B cell (primary cell): ENCODE measurements around the gene MOB3B. TPM values are rescaled to one million over a fixed set of nuclear protein-coding genes. Genes with fewer than 3 reads are reported as not detected.

Experiments used
- ATAC-seq: fragments of 200-7000 bp; cut with Tn5 transposase; one replicate; pipeline ENCODE4 v1.10.0; 2021; ENCODE audit warnings: low read depth, mild to moderate bottlenecking, moderate number of reproducible peaks, moderate library complexity
- CTCF ChIA-PET: fragments of 350-600 bp; sonication (Branson Sonifier 250); formaldehyde crosslinking; loops from one replicate; lab custom pipeline; 2021; ENCODE audit warnings: antibody characterized with exemption, inconsistent platforms; lab: Charles Lee
- POLR2A ChIA-PET: fragments of 350-600 bp; sonication (Branson Sonifier 250); formaldehyde crosslinking; loops from one replicate; lab custom pipeline; 2021; ENCODE audit warnings: antibody characterized with exemption; lab: Charles Lee
- DNase-seq: peaks from one replicate; pipeline ENCODE4 v3.0.0; 2013
- H2AFZ ChIP-seq: 2 replicates; pipeline ENCODE4 v1.6.1; 2012; ENCODE audit warnings: mild to moderate bottlenecking, low read depth, low read length; ENCODE audit not compliant: insufficient read depth, poor library complexity, severe bottlenecking
- H3K27ac ChIP-seq, 2 donors: 1 replicate in 1 of 2; 2 replicates in 1 of 2; pipeline ENCODE4 v1.5.1; 2012 to 2013; ENCODE audit warnings: low read length in 2 of 2, mild to moderate bottlenecking in 2 of 2, moderate library complexity in 1 of 2
- H3K27me3 ChIP-seq, 4 experiments: fragments of 200-600 bp in 1 of 4; sonication (generic) in 1 of 4; replicated peaks in 1 of 4; 1 replicate in 2 of 4; 2 replicates in 2 of 4; pipeline versions ENCODE4 v1.6.1 to v1.7.0; 2013 to 2016; ENCODE audit warnings: low read length in 3 of 4, mild to moderate bottlenecking in 2 of 4, mixed read lengths in 1 of 4, moderate library complexity in 1 of 4; ENCODE audit not compliant: insufficient read depth in 4 of 4, control insufficient read depth in 3 of 4; ENCODE audit errors: control extremely low read depth in 1 of 4
- H3K36me3 ChIP-seq, 2 experiments: replicated peaks in 1 of 2; 1 replicate in 1 of 2; 2 replicates in 1 of 2; pipeline versions ENCODE4 v1.6.1 to v1.7.1; 2013; ENCODE audit warnings: low read length in 1 of 2; ENCODE audit not compliant: insufficient read depth in 2 of 2, control insufficient read depth in 1 of 2; ENCODE audit errors: control extremely low read depth in 1 of 2, extremely low read depth in 1 of 2
- H3K4me1 ChIP-seq, 2 donors: fragments of 200-600 bp in 1 of 2; sonication (generic) in 1 of 2; 1 replicate in 1 of 2; 2 replicates in 1 of 2; pipeline versions ENCODE4 v1.5.1 to v1.6.1; 2013 to 2017; ENCODE audit warnings: low read length in 2 of 2; ENCODE audit not compliant: control insufficient read depth in 2 of 2, insufficient read depth in 2 of 2
- H3K4me2 ChIP-seq: replicated peaks from 2 replicates; pipeline ENCODE3; 2012; ENCODE audit warnings: mild to moderate bottlenecking, low read depth, low read length; ENCODE audit not compliant: poor library complexity, severe bottlenecking
- H3K4me3 ChIP-seq, 5 experiments: fragments of 200-600 bp in 1 of 5; sonication (generic) in 1 of 5; 1 replicate in 3 of 5; 2 replicates in 2 of 5; pipeline versions ENCODE4 v1.5.1 to v1.7.0; 2011 to 2016; ENCODE audit warnings: low read length in 4 of 5, mild to moderate bottlenecking in 4 of 5, low read depth in 2 of 5, control low read depth in 1 of 5, moderate library complexity in 1 of 5; ENCODE audit not compliant: insufficient read depth in 1 of 5; ENCODE audit errors: control extremely low read depth in 1 of 5, extremely low read depth in 1 of 5
- H3K79me2 ChIP-seq: fragments of 200-600 bp; sonication (generic); one replicate; pipeline ENCODE4 v1.6.0; 2016; ENCODE audit warnings: low read length; ENCODE audit not compliant: control insufficient read depth, insufficient read depth
- H3K9ac ChIP-seq: fragments of 200-600 bp; sonication (generic); 2 replicates; pipeline ENCODE4 v1.6.1; 2017; ENCODE audit warnings: mild to moderate bottlenecking, low read length, moderate library complexity
- H3K9me3 ChIP-seq, 3 donors: one replicate each; pipeline versions ENCODE4 v1.6.1 to v1.7.1; 2013; ENCODE audit warnings: low read length in 2 of 3; ENCODE audit not compliant: control insufficient read depth in 2 of 3, insufficient read depth in 1 of 3; ENCODE audit errors: control extremely low read depth in 1 of 3
- H4K20me1 ChIP-seq: 2 replicates; pipeline ENCODE4 v1.6.0; 2012; ENCODE audit warnings: mild to moderate bottlenecking, low read length; ENCODE audit not compliant: insufficient read depth, control insufficient read depth, poor library complexity, severe bottlenecking
- H3K27ac Mint-ChIP-seq: one replicate; pipeline ENCODE4 v1.8.0; 2021; ENCODE audit warnings: mixed read lengths
- H3K27me3 Mint-ChIP-seq: one replicate; pipeline ENCODE4 v1.8.0; 2021; ENCODE audit warnings: mixed read lengths
- H3K4me1 Mint-ChIP-seq: one replicate; pipeline ENCODE4 v1.8.0; 2021; ENCODE audit warnings: mixed read lengths
- H3K4me3 Mint-ChIP-seq: one replicate; pipeline ENCODE4 v1.8.0; 2021; ENCODE audit warnings: mixed read lengths
- H3K9me3 Mint-ChIP-seq: one replicate; pipeline ENCODE4 v1.8.0; 2022; ENCODE audit warnings: mixed read lengths; ENCODE audit not compliant: insufficient read depth
- CTCF ChIP-seq: fragments of 200-600 bp; IDR thresholded peaks from one replicate; pipeline ENCODE4 v1.8.0; 2022; ENCODE audit warnings: antibody characterized with exemption, mild to moderate bottlenecking
- EZH2 ChIP-seq: IDR thresholded peaks from 2 replicates; pipeline ENCODE4 v1.6.1; 2012; ENCODE audit warnings: borderline replicate concordance, low read depth, mild to moderate bottlenecking, moderate library complexity, low read length; ENCODE audit not compliant: insufficient read depth, poor library complexity, severe bottlenecking
- WGBS: methylation state at CpG from one replicate; pipeline ENCODE4 v1.1.5; 2013; ENCODE audit warnings: missing lambda C conversion rate; ENCODE audit not compliant: insufficient coverage; 5-methylcytosine and 5-hydroxymethylcytosine counted together
- intact Hi-C: fragments of 100-400 bp; cut with micrococcal nuclease; formaldehyde crosslinking; loops from one replicate; pipeline ENCODE4 v1.10.0; 2022
- polyA plus RNA-seq: library from polyadenylated mRNA; depleted of rRNA; stranded (reverse); fragments of >200 nt; gene quantifications from 2 replicates; pipeline ENCODE4 v1.2.3, GENCODE V29; 2012
- total RNA-seq, 2 donors: library from RNA; stranded (reverse); fragments of 120-200 nt in 1 of 2; gene quantifications; 1 replicate in 1 of 2; 2 replicates in 1 of 2; pipeline versions ENCODE4 v1.2.3 to v1.2.4, GENCODE V29; 2013 to 2022

Gene MOB3B
- total and polyA plus RNA-seq, 2 donors (not counting 1 experiment from before 2014, with no cell fraction given), result 7.3 to 7.9 TPM

GRCh38 chr9:27523141-27523540 is 6.5 kb downstream of the MOB3B start:
- H3K4me1 ChIP-seq, result peaks cover 12 to 24% of the 10 kb centered on the region in 2 donors
- Mint-ChIP-seq H3K4me3 (no peak overlapping the region), H3K27me3 (no peaks in the 10 kb centered on the region), H3K9me3 (no peaks in the 10 kb centered on the region), H3K27ac (no peak overlapping the region), H3K4me1 (peaks cover 67% of the 10 kb centered on the region)
- peaks cover 32% of the 10 kb centered on the region for H4K20me1 ChIP-seq
- ChIA-PET POLR2A (no interaction called here), CTCF (interaction anchor here (0.6 to 17.3 kb wide), 6 partner anchors 24 to 190 kb away, joined by 3 to 395 read pairs (median 4); no protein-coding TSS in a partner anchor)
- no peak for DNase-seq
- TF ChIP-seq CTCF (no peak), EZH2 (no peak)
- H3K27me3 ChIP-seq, result no peaks in the 10 kb centered on the region
- intact Hi-C loops, result no loop called here
- H3K4me2 ChIP-seq, result no peak overlapping the region
- H3K36me3 ChIP-seq, result peaks cover 0 to 3% of the 10 kb centered on the region in 2 experiments
- H2AFZ ChIP-seq, result no peak overlapping the region
- no peak for ATAC-seq
- no peaks in the 10 kb centered on the region for H3K9me3 ChIP-seq
- peaks cover 88% of the 10 kb centered on the region for H3K79me2 ChIP-seq
- no peak overlapping the region for H3K9ac ChIP-seq
- no peak overlapping the region for H3K27ac ChIP-seq
- H3K4me3 ChIP-seq, result no peak overlapping the region

GRCh38 chr9:27520986-27521385 is 8.6 kb downstream of the MOB3B start:
- intact Hi-C loops, result no loop called here
- peaks cover 58% of the 10 kb centered on the region for H3K4me1 Mint-ChIP-seq
- POLR2A ChIA-PET, result no interaction called here

More at GRCh38 chr9:27520986-27521385, 8.6 kb downstream of the MOB3B start:
- DNase-seq (no peak), ATAC-seq (no peak)
- Histone ChIP-seq H3K4me2 (no peak overlapping the region), H3K27me3 (no peaks in the 10 kb centered on the region), H3K36me3 (peaks cover 0 to 3% of the 10 kb centered on the region in 2 experiments), H3K27ac (no peak overlapping the region), H4K20me1 (peaks cover 45% of the 10 kb centered on the region), H2AFZ (no peak overlapping the region), H3K9ac (no peak overlapping the region), H3K4me1 (peaks cover 0 to 10% of the 10 kb centered on the region in 2 donors), H3K9me3 (no peaks in the 10 kb centered on the region), H3K4me3 (no peak overlapping the region), H3K79me2 (peaks cover 93% of the 10 kb centered on the region)
- H3K4me3 Mint-ChIP-seq, result no peak overlapping the region
- 86% methylated on average over 1 of the region's 4 CpGs for WGBS
- H3K9me3 Mint-ChIP-seq, result no peaks in the 10 kb centered on the region
- CTCF ChIA-PET, result no interaction called here
- H3K27ac Mint-ChIP-seq, result no peak overlapping the region
- no peaks in the 10 kb centered on the region for H3K27me3 Mint-ChIP-seq
- TF ChIP-seq EZH2, result no peak
- no peak for TF ChIP-seq CTCF
